ENCODE data around the gene CYP46A1.

The CYP46A1 gene

GRCh38 chr14:99716850-99717681 is 33.0 kb downstream of the CYP46A1 start:
- H3K4me3 ChIP-seq (IDR thresholded peaks at IDR 0.05; ENCODE audit: insufficient read depth, low read depth, low read length): no peak overlapping the region

DNA sequence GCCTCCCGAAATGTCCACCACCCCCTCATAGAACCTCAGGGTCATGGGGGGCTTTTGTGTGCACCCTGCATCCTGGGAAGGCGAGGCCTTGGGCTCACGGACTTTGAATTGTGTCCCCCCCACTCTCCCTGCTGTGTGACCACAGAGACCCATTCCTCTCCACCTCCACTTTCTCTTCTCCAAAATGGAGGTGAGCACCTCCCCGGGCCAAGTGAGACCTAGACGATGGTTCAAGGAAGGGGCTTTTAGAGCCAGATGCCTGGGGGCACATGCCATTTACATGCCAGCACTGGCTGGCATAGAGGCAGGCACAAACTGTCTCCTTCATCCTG is 33.5 kb downstream of the CYP46A1 start:
- Histone ChIP-seq H3K79me2 (ENCODE audit: insufficient read depth, low read depth) (no peaks in the 10 kb centered on the region), H3K4me3 (IDR thresholded peaks at IDR 0.05; ENCODE audit: insufficient read depth, low read depth, low read length) (no peak overlapping the region), H3K9ac (no peak overlapping the region), H4K20me1 (ENCODE audit: insufficient read depth) (no peaks in the 10 kb centered on the region), H3K27me3 (ENCODE audit: insufficient read depth, low read depth) (no peaks in the 10 kb centered on the region), H3K4me2 (no peak overlapping the region), H3K36me3 (ENCODE audit: insufficient read depth) (no peaks in the 10 kb centered on the region), H3K27ac (no peak overlapping the region), H3K4me1 (ENCODE audit: low read depth, poor library complexity, severe bottlenecking) (no peaks in the 10 kb centered on the region), H2AFZ (ENCODE audit: low read depth) (no peak overlapping the region)
- no peak for TF ChIP-seq CTCF (conservative IDR thresholded peaks at IDR 0.05; ENCODE audit: low read depth, low read length)

More at GRCh38 chr14:99716850-99717681, 33.0 kb downstream of the CYP46A1 start:
- H3K79me2 ChIP-seq (ENCODE audit: insufficient read depth, low read depth): no peaks in the 10 kb centered on the region
- H4K20me1 ChIP-seq (ENCODE audit: insufficient read depth): no peaks in the 10 kb centered on the region
- no peaks in the 10 kb centered on the region for H3K36me3 ChIP-seq (ENCODE audit: insufficient read depth)
- no peaks in the 10 kb centered on the region for H3K4me1 ChIP-seq (ENCODE audit: low read depth, poor library complexity, severe bottlenecking)
- no peak overlapping the region for H2AFZ ChIP-seq (ENCODE audit: low read depth)
- H3K27ac ChIP-seq: no peak overlapping the region
- TF ChIP-seq CTCF (conservative IDR thresholded peaks at IDR 0.05; ENCODE audit: low read depth, low read length): no peak
- no peak overlapping the region for H3K9ac ChIP-seq
- H3K27me3 ChIP-seq (ENCODE audit: insufficient read depth, low read depth): no peaks in the 10 kb centered on the region
- H3K4me2 ChIP-seq: no peak overlapping the region

GRCh38 chr14:99718031-99718810 is 34.1 kb downstream of the CYP46A1 start:
- Histone ChIP-seq H3K36me3 (ENCODE audit: insufficient read depth) (no peaks in the 10 kb centered on the region), H3K79me2 (ENCODE audit: insufficient read depth, low read depth) (no peaks in the 10 kb centered on the region), H4K20me1 (ENCODE audit: insufficient read depth) (no peaks in the 10 kb centered on the region), H3K9ac (no peak overlapping the region), H3K4me2 (no peak overlapping the region), H3K4me3 (IDR thresholded peaks at IDR 0.05; ENCODE audit: insufficient read depth, low read depth, low read length) (no peak overlapping the region), H3K27me3 (ENCODE audit: insufficient read depth, low read depth) (no peaks in the 10 kb centered on the region), H3K27ac (no peak overlapping the region), H2AFZ (ENCODE audit: low read depth) (no peak overlapping the region), H3K4me1 (ENCODE audit: low read depth, poor library complexity, severe bottlenecking) (no peaks in the 10 kb centered on the region)
- no peak for TF ChIP-seq CTCF (conservative IDR thresholded peaks at IDR 0.05; ENCODE audit: low read depth, low read length)

- Histone ChIP-seq H3K4me1 (ENCODE audit: low read depth, poor library complexity, severe bottlenecking) (no peaks in the 10 kb centered on the region), H3K4me3 (IDR thresholded peaks at IDR 0.05; ENCODE audit: insufficient read depth, low read depth, low read length) (no peak overlapping the region), H2AFZ (ENCODE audit: low read depth) (no peak overlapping the region), H3K79me2 (ENCODE audit: insufficient read depth, low read depth) (no peaks in the 10 kb centered on the region), H3K27ac (no peak overlapping the region), H3K27me3 (ENCODE audit: insufficient read depth, low read depth) (no peaks in the 10 kb centered on the region), H3K4me2 (no peak overlapping the region), H3K9ac (no peak overlapping the region), H3K36me3 (ENCODE audit: insufficient read depth) (no peaks in the 10 kb centered on the region), H4K20me1 (ENCODE audit: insufficient read depth) (no peaks in the 10 kb centered on the region)
- no peak for TF ChIP-seq CTCF (conservative IDR thresholded peaks at IDR 0.05; ENCODE audit: low read depth, low read length)
Observed at GRCh38 chr14:99718811-99719192, 34.7 kb downstream of the CYP46A1 start.

Data from KMS-11 (cell line).